CD8-positive, alpha-beta memory T cell (primary cell): ENCODE results near the gene ZNF205. TPM values are rescaled to one million over a fixed set of nuclear protein-coding genes. Genes with fewer than 3 reads are reported as not detected.

Source experiments
- CTCF ChIA-PET: fragments of 350-600 bp; sonication (Branson Sonifier 250); formaldehyde crosslinking; loops from one replicate; lab custom pipeline; 2021; ENCODE audit warnings: antibody characterized with exemption; lab: Charles Lee
- POLR2A ChIA-PET: fragments of 350-600 bp; sonication (Branson Sonifier 250); formaldehyde crosslinking; loops from one replicate; lab custom pipeline; 2021; ENCODE audit warnings: antibody characterized with exemption; lab: Charles Lee
- DNase-seq, 5 donors: peaks; one replicate each; pipeline versions ENCODE4 v3.0.0 to v3.0.0-alpha.2; 2020 to 2022; ENCODE audit warnings: mixed read lengths in 1 of 5
- H3K27ac ChIP-seq: one replicate; pipeline ENCODE4 v1.7.0; 2013; ENCODE audit warnings: low read depth, mild to moderate bottlenecking, low read length, moderate library complexity
- H3K27me3 ChIP-seq: 2 replicates; pipeline ENCODE4 v1.7.0; 2013; ENCODE audit warnings: low read length, mild to moderate bottlenecking; ENCODE audit not compliant: insufficient read depth, poor library complexity, severe bottlenecking
- H3K36me3 ChIP-seq: 2 replicates; pipeline ENCODE4 v1.7.0; 2013; ENCODE audit warnings: mild to moderate bottlenecking, low read length, moderate library complexity; ENCODE audit not compliant: insufficient read depth
- H3K4me1 ChIP-seq: 2 replicates; pipeline ENCODE4 v1.7.0; 2013; ENCODE audit warnings: mild to moderate bottlenecking, low read length, moderate library complexity; ENCODE audit not compliant: insufficient read depth
- H3K4me3 ChIP-seq: 2 replicates; pipeline ENCODE4 v1.7.0; 2013; ENCODE audit warnings: mild to moderate bottlenecking, low read length
- H3K9me3 ChIP-seq: 2 replicates; pipeline ENCODE4 v1.7.0; 2013; ENCODE audit warnings: mild to moderate bottlenecking, low read length
- H3K27ac Mint-ChIP-seq, 8 donors: one replicate each; pipeline ENCODE4 v1.8.0; 2020 to 2021; ENCODE audit warnings: mixed read lengths in 8 of 8, mild to moderate bottlenecking in 6 of 8, inconsistent platforms in 3 of 8, moderate library complexity in 3 of 8
- H3K27me3 Mint-ChIP-seq, 2 donors: one replicate each; pipeline ENCODE4 v1.8.0; 2020 to 2021; ENCODE audit warnings: mixed read lengths in 2 of 2, mild to moderate bottlenecking in 1 of 2, moderate library complexity in 1 of 2
- H3K36me3 Mint-ChIP-seq, 3 donors: one replicate each; pipeline ENCODE4 v1.8.0; 2020 to 2021; ENCODE audit warnings: mixed read lengths in 3 of 3, inconsistent platforms in 1 of 3, mild to moderate bottlenecking in 1 of 3
- H3K4me1 Mint-ChIP-seq, 3 donors: one replicate each; pipeline ENCODE4 v1.8.0; 2020 to 2021; ENCODE audit warnings: mixed read lengths in 3 of 3, inconsistent platforms in 1 of 3, mild to moderate bottlenecking in 1 of 3
- H3K4me3 Mint-ChIP-seq, 7 donors: one replicate each; pipeline ENCODE4 v1.8.0; 2020 to 2021; ENCODE audit warnings: mixed read lengths in 7 of 7, mild to moderate bottlenecking in 6 of 7, moderate library complexity in 4 of 7, inconsistent platforms in 2 of 7
- H3K9me3 Mint-ChIP-seq, 5 donors: one replicate each; pipeline ENCODE4 v1.8.0; 2020 to 2022; ENCODE audit warnings: mixed read lengths in 5 of 5, mild to moderate bottlenecking in 3 of 5, moderate library complexity in 2 of 5, inconsistent platforms in 1 of 5
- polyA plus RNA-seq: library from polyadenylated mRNA; unstranded; fragments of 300-500 nt; fragmentation: Illumina TruSeq; gene quantifications from one replicate; pipeline ENCODE4 v1.2.3, GENCODE V29; 2021
- total RNA-seq, 2 experiments: library from RNA; stranded (reverse); gene quantifications; one replicate each; pipeline ENCODE4 v1.2.3, GENCODE V29; 2021

ZNF205 gene
- total and polyA plus RNA-seq, 3 experiments from 2014 or later: 0.11 TPM; not detected in 2

DNA sequence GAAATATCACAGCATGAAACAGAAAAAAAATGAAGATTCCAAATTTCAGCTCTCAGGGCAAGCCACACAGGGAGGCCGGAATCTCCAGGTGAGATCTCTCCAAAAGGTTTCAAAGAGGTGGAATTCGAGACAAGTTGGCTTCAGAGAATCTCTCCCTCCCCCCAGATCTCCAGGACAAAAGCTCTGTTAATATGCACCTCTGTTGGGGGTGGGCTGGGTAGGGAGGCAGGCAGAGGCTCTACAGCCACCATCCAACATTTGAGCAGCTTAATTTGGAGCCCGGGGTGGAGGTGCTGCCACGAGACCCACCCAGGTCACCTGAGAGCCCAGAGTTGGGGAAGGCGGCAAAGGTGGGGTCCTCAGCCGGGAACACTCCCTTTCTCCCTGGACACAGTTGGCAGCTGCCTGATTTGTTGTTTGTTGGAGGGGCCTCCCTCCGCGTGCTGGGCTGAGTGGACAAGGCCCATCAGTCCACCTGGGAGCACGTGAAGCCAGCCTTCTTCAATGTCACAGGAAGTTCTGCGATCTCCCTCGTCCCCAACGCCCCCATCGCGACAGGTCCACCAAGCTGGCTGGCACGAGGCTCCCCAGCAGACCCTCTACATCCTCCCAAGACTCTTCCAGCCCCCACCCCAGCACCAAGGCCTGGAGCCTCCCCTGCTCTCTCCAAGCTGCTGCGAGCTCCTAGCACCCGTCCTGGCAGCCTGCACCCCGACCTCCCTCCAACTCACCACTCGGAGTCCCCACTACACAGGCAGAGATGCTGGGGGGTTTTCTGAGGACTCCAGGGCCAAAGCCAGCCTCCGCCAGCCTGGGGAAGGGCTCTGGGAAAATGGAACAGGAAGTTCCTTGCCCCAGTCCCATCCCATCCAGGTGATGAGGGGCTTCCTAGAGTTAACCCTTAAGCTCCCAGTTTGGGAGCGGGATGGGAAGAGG, 13.7 kb upstream of the ZNF205 start, which contains the start of gene ZSCAN10:
ZSCAN10 (minus strand) TSS at position 836 of the 936 bp plus-strand sequence. CDS start 6,357 bp downstream, outside the sequence.
- Mint-ChIP-seq H3K9me3 (no peaks in the 10 kb centered on the region), H3K27me3 (no peaks in the 10 kb centered on the region), H3K4me3 (peak within 1 kb of the TSS; percentile 71 to 87 (median 84)), H3K36me3 (no peaks in the 10 kb centered on the region), H3K4me1 (peaks cover 45 to 63% (median 45%) of the 10 kb centered on the region in 3 donors), H3K27ac (peak within 1 kb of the TSS; percentile 27 to 94 (median 90))
- DNase-seq: no peak
- peak within 1 kb of the TSS; percentile 32 for H3K4me3 ChIP-seq
- H3K36me3 ChIP-seq: no peaks in the 10 kb centered on the region
- H3K27me3 ChIP-seq: no peaks in the 10 kb centered on the region
- H3K27ac ChIP-seq: no peak within 1 kb of the TSS
- peaks cover 47% of the 10 kb centered on the region for H3K4me1 ChIP-seq
- H3K9me3 ChIP-seq: no peaks in the 10 kb centered on the region
- ChIA-PET POLR2A (interaction anchor here (1.0 to 3.9 kb wide), 5 partner anchors 23 to 56 kb away, joined by 3 to 27 read pairs (median 5); partner anchors contain the start of genes IL32 and ZNF213), CTCF (interaction anchor here (0.7 to 20.2 kb wide), 13 partner anchors 10 to 76 kb away, joined by 3 to 278 read pairs (median 4); partner anchors contain the start of genes IL32 and ZNF213)

- peaks cover 42% of the 10 kb centered on the region for H3K4me1 ChIP-seq
- peak overlapping the region in 3 of 8 donors; percentile 27 to 84 (median 65) for H3K27ac Mint-ChIP-seq
- H3K27ac ChIP-seq: no peak overlapping the region
- no peaks in the 10 kb centered on the region for H3K9me3 ChIP-seq
- H3K4me1 Mint-ChIP-seq: peaks cover 44 to 60% (median 45%) of the 10 kb centered on the region in 3 donors
- H3K27me3 ChIP-seq: no peaks in the 10 kb centered on the region
- no peaks in the 10 kb centered on the region for H3K36me3 ChIP-seq
- no peaks in the 10 kb centered on the region for H3K36me3 Mint-ChIP-seq
- ChIA-PET POLR2A (interaction anchor here (1.6 kb wide), 1 partner anchor 34 kb away, joined by 6 read pairs; the partner anchor contains the start of gene IL32), CTCF (interaction anchor here (0.8 to 20.2 kb wide), 5 partner anchors 23 to 69 kb away, joined by 3 to 278 read pairs (median 49); partner anchors contain the start of genes IL32 and ZNF213)
- no peak overlapping the region for H3K4me3 Mint-ChIP-seq
- H3K27me3 Mint-ChIP-seq: no peaks in the 10 kb centered on the region
- DNase-seq: no peak
- no peak overlapping the region for H3K4me3 ChIP-seq
- no peaks in the 10 kb centered on the region for H3K9me3 Mint-ChIP-seq
Observed at GRCh38 chr16:3099395-3099731, 13.0 kb upstream of the ZNF205 start.

DNA sequence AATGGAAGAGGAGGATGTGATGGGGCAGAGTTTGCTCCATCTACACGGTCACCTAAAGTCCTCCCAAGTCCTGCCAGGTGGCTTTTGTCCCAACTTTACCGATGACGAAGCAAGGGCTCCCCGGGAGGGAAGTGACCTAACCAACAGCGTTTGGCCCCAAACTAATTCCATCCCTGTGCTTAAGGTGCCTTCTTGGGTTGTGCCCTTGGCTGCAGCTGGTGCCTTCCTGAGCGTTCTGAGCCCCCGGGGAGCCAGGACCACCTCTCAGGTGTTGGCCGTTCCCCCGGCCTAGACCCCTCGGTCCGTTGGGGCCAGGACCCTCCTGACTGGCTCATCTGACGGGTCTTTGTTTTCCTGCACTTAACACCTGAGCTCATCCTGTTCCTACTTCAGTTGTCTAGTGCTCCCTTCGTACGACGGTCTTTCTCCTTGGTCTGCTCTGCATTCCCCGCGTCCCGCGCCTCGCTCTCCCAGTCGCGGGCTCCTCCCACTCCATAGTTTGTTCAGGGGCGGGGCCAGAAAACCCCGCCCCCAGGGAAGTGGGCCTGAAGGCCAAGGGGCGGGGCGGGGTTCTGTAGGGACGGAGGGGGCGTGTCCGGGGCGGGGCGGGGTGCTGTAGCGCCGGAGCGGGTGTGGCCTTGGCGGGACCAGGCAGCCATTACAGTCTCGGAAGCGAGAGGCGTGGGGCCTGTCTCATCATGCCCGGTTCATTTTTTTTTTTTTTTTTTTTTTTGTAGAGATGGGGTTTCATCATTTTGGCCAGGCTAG, 12.5 kb upstream of the ZNF205 start:
- H3K27me3 ChIP-seq: no peaks in the 10 kb centered on the region
- H3K4me3 ChIP-seq: peak overlapping the region; percentile 32
- ChIA-PET CTCF (interaction anchor here (0.8 to 20.2 kb wide), 6 partner anchors 20 to 69 kb away, joined by 3 to 278 read pairs (median 27); partner anchors contain the start of gene ZNF213), POLR2A (interaction anchor here (0.6 to 1.3 kb wide), 2 partner anchors 49 to 51 kb away, joined by 3 read pairs; no protein-coding TSS in a partner anchor)
- H3K4me3 Mint-ChIP-seq: peak overlapping the region; percentile 71 to 87 (median 84)
- no peaks in the 10 kb centered on the region for H3K27me3 Mint-ChIP-seq
- peaks cover 39 to 57% (median 41%) of the 10 kb centered on the region in 3 donors for H3K4me1 Mint-ChIP-seq
- H3K9me3 ChIP-seq: no peaks in the 10 kb centered on the region
- peaks cover 37% of the 10 kb centered on the region for H3K4me1 ChIP-seq
- peak overlapping the region; percentile 27 to 94 (median 90) for H3K27ac Mint-ChIP-seq
- H3K36me3 ChIP-seq: no peaks in the 10 kb centered on the region
- H3K9me3 Mint-ChIP-seq: no peaks in the 10 kb centered on the region
- H3K27ac ChIP-seq: no peak overlapping the region
- DNase-seq: peak; percentile 78 to 91 (median 87)
- no peaks in the 10 kb centered on the region for H3K36me3 Mint-ChIP-seq

DNA sequence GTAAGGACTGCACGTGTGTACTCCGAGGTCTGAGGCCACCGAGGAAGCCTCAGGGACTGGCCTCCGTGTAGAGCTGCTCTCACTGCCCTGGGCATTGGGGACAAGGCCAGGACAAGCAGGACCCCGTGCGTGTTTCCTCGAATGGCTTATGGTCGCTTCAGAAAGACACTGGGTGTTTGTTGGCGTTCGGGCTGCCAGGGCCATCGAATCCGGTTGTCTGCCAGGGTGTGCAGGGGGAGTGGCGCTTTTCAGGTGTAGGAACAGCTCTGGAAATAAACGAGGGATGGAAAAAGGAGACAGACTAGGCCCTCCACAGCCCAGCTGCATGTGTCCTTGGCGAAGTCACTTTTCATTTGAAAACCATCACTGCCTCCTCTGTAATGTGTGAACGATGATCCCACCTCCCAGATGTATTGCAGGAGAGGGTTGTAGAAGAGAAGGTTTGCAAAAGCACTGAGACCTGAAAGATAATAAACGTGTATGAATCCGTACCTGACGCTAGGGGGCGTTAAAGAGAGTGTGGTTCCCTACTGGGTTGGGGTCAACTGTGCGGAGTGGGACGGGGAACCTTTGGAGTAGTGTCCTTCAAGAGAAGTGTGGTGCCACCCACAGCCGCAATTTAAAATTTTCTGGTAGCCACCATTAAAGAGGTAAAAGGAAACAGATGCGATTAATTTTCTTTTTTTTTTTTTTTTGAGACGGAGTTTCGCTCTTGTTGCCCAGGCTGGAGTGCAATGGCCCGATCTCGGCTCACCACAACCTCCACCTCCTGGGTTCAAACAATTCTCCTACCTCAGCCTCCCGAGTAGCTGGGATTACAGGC, 11.2 kb upstream of the ZNF205 start:
- Mint-ChIP-seq H3K9me3 (no peaks in the 10 kb centered on the region), H3K36me3 (no peaks in the 10 kb centered on the region), H3K4me1 (peaks cover 37 to 57% (median 38%) of the 10 kb centered on the region in 3 donors), H3K4me3 (peak overlapping the region; percentile 67 to 93 (median 83)), H3K27ac (peak overlapping the region; percentile 39 to 90 (median 84)), H3K27me3 (no peaks in the 10 kb centered on the region)
- H3K36me3 ChIP-seq: no peaks in the 10 kb centered on the region
- no peaks in the 10 kb centered on the region for H3K27me3 ChIP-seq
- peak overlapping the region; percentile 31 for H3K27ac ChIP-seq
- ChIA-PET POLR2A (interaction anchor here (1.3 to 1.4 kb wide), 2 partner anchors 26 to 49 kb away, joined by 3 to 10 read pairs; no protein-coding TSS in a partner anchor), CTCF (interaction anchor here (0.7 to 20.2 kb wide), 11 partner anchors 12 to 62 kb away, joined by 3 to 278 read pairs (median 5); partner anchors contain the start of genes ZNF205 and ZNF213)
- peak in 3 of 5 donors; percentile 23 to 58 (median 48) for DNase-seq
- H3K4me3 ChIP-seq: peak overlapping the region; percentile 47
- peaks cover 32% of the 10 kb centered on the region for H3K4me1 ChIP-seq
- H3K9me3 ChIP-seq: no peaks in the 10 kb centered on the region

DNA sequence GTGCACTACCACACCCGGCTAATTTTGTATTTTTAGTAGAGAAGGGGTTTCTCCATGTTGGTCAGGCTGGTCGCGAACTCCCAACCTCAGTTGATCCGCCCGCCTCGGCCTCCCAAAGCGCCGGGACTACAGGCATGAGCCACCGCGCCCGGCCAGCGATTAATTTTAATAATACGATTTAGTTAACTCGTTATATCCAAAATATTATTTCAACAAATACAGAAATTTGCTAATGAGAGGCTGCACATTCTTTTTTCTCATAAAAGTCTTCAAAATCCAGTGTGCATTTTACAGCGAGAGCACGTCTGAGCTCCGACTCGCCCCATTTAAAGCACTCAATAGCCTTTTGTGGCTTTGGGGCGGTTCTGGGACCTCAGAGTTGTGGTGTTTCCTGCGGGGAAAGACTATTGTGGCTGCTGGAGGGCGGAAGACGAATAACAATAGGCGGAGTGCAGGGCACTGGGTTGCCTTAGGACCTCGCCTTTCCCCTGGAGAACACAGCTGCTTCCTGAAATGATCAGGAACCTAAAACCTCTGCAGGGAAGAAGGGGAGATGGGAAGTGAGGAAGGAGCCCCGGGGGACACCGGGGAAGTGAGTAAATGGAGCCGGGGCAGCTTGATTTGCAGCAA, 10.4 kb upstream of the ZNF205 start:
- H3K4me1 Mint-ChIP-seq: peaks cover 37 to 57% (median 38%) of the 10 kb centered on the region in 3 donors

GRCh38 chr16:3106205-3106928, 6.0 kb upstream of the ZNF205 start:
- no peaks in the 10 kb centered on the region for H3K36me3 ChIP-seq
- POLR2A ChIA-PET: interaction anchor here (0.5 to 1.9 kb wide), 7 partner anchors 10 to 100 kb away, joined by 3 to 10 read pairs (median 4); partner anchors contain the start of gene ZNF213
- Mint-ChIP-seq H3K4me3 (peak overlapping the region; percentile 86 to 93 (median 88)), H3K36me3 (no peaks in the 10 kb centered on the region), H3K9me3 (no peaks in the 10 kb centered on the region), H3K4me1 (peaks cover 23 to 29% (median 24%) of the 10 kb centered on the region in 3 donors), H3K27ac (peak overlapping the region; percentile 73 to 95 (median 91)), H3K27me3 (no peaks in the 10 kb centered on the region)
- H3K9me3 ChIP-seq: no peaks in the 10 kb centered on the region
- peak overlapping the region; percentile 75 for H3K4me3 ChIP-seq
- no peaks in the 10 kb centered on the region for H3K27me3 ChIP-seq
- peaks cover 21% of the 10 kb centered on the region for H3K4me1 ChIP-seq
- H3K27ac ChIP-seq: peak overlapping the region; percentile 72
- CTCF ChIA-PET: interaction anchor here (0.9 to 20.2 kb wide), 5 partner anchors 10 to 48 kb away, joined by 3 to 278 read pairs (median 4); partner anchors contain the start of gene ZNF213
- DNase-seq: peak; percentile 83 to 95 (median 88)

More for the DNA sequence above, 10.4 kb upstream of the ZNF205 start:
- Mint-ChIP-seq H3K9me3 (no peaks in the 10 kb centered on the region), H3K27ac (peak overlapping the region in 7 of 8 donors; percentile 41 to 94 (median 82)), H3K4me3 (peak overlapping the region in 6 of 7 donors; percentile 76 to 93 (median 84)), H3K27me3 (no peaks in the 10 kb centered on the region), H3K36me3 (no peaks in the 10 kb centered on the region)
- no peaks in the 10 kb centered on the region for H3K36me3 ChIP-seq
- peaks cover 33% of the 10 kb centered on the region for H3K4me1 ChIP-seq
- ChIA-PET CTCF (interaction anchor here (1.3 to 20.2 kb wide), 8 partner anchors 24 to 48 kb away, joined by 3 to 278 read pairs (median 5); partner anchors contain the start of gene ZNF213), POLR2A (interaction anchor here (1.3 to 1.4 kb wide), 2 partner anchors 27 to 30 kb away, joined by 4 to 10 read pairs; no protein-coding TSS in a partner anchor)
- no peaks in the 10 kb centered on the region for H3K9me3 ChIP-seq
- H3K4me3 ChIP-seq: no peak overlapping the region
- H3K27me3 ChIP-seq: no peaks in the 10 kb centered on the region
- H3K27ac ChIP-seq: no peak overlapping the region
- no peak for DNase-seq
